Measurements from ENCODE around the gene CAV1.

The CAV1 gene

DNA sequence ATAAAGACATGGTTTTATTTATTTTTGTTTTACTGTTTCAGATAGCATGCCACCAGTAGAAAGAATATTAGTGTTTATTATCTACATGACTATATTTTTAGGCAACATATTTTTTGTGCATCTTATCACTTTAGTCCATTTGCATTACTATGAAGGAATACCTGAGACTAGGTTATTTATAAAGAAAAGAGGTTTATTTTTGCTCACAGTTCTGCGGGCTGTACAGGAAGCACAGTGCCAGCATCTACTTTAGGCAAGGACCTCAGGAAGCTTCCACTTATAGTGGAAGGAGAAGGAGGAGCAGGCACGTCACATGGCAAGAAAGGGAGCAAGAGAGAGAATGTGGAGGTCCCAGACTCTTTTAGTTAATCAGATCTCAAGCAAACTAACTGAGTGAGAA, 19.6 kb upstream of the CAV1 start:
- no peak for DNase-seq

DNA sequence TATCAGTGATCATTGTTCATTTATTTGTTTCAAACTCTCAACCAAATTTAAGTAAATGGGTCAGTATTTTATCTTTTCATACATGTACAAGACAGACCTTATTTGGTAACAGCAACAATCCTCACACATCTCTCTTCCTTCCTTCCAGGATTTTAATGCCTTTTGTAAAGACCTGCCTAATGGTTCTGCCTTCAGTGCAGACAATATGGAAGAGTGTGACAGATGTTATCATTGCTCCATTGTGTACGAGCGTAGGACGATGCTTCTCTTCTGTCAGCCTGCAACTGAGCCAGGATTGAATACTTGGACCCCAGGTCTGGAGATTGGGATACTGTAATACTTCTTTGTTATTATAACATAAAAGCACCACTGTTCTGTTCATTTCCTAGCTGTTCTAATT, 19.0 kb upstream of the CAV1 start:
- DNase-seq, result no peak

DNA sequence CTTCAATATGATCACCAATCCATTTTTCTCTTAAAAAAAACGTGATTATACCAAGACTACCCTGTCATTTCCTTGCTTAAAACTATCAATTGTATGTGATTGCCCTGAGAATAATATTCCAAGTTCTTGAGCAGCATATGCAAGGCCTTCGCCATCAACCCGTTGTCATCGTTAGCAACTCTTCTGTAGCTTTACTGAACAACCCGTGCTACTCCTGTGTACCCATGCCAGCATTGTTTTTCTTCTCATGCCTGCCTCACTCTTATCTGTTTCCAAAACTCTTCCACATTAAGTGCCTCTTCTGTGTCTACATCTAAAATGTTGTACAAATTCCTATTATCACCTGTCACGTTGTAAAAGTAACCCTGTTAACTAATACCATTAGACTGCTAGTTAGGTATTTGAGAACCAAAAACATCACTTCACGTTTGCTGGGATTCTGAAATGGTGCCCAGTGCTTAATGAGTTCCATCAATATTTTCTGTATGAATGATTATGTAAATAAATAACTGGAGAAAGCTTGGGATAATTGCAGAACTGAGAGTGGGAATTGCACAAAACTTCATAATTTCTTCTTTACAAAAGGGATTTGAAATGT, 14.8 kb upstream of the CAV1 start:
- DNase-seq, result no peak

DNA sequence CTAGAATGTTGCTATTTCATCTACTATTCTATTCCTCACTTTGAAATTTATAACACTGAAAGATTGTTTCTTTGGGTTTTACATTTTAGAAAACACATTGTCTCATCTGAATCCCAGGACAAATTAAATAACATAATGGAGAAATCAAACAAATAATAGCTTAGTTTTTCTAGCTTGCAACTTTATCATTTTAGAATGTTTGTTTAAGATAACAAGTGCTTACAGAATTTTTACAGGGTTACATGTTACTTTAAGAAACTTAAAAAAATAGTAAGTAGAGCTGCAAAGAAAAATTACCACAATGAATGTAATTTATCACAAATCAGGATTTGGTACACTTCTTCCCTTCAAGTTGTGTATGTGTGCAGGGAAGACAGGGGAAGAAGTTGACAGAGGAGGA, 14.0 kb upstream of the CAV1 start:
- no peak for DNase-seq

DNA sequence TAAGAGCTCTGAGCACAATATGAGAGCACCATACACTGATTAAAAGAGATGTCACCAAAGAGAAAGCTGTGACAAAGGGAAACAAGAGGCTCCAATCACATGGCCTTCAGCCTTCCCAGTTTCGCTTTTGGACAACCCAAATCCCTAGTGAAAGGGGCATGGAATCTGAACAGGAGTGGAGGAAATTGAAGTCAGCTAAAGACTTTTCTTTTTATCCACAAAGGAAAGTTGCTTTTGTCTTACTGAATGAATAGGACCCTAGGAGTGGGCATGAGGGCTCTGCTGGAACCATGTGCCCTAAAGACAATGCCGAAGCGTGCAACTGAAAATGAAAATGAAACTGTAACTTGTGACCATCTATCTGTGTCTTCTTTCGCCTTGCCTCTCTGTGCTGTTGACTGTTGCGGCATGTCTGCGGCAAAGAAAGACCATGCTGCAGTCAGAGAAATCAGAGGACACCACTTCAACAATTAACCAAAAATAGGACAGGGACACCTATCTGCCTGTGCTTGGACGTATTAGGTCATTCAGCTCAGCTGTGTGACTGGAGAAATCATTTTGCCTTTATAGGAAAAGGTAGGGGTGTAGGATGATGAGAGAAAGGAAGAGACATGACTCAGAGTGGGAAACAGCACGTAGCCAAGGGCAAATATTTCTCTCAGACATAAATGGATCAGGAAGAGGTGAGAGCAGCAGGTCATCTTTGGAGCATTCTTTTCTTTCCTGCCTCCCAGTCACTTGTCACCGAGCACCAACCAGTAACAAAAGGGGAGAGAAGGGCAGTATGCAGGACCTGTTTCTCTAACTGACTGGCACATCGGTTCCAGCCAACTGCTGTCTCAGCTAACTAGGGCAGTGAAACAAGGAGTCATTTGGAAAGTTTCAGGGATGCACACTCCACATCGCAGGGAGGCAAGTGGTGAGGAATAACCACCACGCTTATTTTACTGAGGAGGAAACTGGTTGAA, 13.0 kb upstream of the CAV1 start:
- DNase-seq, result peak; percentile 50 to 61

DNA sequence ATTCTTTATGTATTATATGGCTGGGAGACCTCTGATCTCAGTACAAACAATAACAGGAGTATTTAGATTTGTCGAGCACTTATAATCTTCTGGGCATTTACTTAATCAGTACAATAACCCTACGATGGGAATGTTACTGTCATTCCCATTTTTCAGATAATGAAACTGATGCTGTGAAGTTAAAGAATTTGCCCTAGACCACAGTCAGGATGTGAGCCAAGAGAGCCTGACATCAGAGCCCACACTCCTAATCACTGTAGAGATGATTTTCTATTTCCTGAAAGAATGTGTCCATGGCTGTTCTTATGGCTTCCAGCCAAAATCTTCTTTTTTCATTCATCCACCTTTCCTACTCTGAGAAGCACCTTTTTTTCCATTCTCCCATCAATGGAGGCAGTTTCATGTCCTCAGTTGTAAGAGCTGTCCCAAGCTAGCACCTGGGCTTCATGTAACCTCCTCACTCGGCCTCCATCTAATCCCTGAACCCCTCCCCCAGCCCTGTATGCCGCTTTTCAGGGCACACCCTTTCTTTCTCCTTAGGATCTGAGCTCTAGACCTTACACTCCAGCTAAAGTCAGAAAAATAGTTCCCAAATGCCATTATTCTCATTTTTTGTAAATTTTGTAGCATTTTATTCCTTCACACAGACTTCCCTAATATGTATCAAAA, 12.2 kb upstream of the CAV1 start:
- no peak for DNase-seq

DNA sequence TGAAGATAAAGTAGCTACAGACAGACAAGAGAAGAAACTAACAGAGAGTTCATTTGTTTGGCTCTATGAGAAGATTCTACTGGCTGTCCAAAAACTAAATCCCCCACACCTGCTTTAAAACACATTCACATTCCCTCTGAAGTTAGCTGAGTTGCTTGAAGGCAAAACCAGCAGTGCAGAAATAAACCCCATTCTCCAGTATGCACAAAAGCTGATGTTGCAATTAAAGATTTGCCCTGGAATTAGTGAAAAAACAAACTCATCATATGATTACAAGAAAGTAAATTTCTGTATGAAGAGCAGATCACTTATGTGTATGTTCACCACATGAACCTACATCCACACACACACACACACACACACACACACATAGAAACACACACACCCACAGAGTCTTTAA, 9.3 kb upstream of the CAV1 start:
- no peak for DNase-seq

DNA sequence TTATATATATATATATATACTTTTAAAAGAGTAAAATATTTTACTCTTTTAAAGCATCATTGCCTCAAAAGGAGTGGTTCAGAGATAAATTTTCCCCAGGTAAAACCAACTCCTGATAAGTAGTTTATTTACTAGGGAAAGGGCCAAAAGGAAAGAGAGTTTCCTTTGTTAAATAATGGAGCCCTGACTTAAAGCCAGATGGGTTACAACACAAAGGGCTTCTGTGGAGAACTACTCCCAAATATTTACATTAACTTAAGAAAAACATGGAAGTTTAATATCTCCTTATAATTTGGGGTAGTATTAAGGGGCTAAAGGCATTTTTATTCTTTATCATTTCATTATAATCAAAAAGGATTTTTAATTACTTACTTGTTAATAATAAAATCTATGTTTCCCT, 8.5 kb upstream of the CAV1 start:
- no peak for DNase-seq

DNA sequence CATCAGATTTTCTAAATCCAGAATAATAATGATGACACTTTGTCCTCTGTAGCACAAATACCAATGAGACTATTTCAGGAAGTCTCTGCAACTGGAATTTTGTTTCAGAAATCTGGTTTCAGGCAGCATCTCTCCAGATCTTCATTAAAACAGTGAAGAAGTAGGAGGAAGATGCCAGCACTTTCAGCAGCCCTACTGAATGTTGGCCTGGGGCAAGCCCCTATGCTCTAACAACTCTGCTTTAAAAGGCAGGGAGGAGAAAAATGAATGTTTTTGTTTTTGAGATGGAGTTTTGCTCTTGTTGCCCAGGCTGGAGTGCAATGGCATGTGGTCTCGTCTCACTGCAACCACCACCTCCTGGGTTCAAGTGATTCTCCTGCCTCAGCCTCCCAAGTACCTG, 7.2 kb upstream of the CAV1 start:
- no peak for DNase-seq

DNA sequence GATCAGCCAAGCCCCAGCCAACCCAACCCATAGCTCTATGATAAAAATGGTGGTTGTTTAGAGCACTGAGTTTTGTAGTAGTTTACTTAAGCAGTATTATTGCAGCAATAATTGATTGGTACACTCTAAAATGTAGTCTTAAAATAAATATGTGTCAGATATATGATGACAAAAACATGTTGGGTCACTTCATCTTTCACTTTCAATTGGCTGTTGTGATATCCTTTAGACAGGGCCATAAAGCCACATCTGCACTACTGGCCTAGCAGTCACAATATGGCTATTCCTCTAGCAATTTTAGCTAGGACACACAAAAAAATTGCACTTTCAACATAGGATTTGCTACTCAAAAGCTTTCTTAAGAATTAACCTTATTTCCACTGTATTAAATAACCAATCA, 5.9 kb upstream of the CAV1 start:
- no peak for DNase-seq

DNA sequence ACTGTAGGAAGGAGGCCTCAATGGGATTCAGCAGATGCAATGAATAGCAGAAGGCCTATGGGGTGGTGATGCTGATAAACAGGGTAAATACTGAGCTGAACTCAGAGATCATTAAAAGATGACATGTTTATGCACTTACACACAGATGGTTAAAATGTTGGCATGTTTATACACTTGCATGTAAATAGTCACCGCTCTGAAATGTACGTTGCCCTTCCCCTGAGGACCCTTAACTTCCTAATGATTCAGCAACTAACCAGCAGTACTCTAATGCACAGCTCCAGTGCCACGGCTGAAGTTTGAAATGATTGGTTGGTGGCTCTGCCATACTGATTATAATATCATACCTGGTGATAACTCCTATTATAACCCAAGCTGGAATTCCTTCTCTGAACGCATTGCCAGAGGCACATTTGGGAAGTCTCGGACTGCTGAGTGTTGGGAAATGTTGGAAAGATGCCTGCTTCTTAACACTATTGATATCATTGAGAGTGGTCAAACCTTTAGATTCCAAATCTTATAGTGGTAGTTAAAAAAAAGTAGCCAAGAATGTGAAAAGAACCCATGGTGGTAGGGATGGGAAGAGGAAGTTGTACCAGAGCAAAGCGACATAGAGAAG, 3.7 kb upstream of the CAV1 start:
- no peak for DNase-seq

DNA sequence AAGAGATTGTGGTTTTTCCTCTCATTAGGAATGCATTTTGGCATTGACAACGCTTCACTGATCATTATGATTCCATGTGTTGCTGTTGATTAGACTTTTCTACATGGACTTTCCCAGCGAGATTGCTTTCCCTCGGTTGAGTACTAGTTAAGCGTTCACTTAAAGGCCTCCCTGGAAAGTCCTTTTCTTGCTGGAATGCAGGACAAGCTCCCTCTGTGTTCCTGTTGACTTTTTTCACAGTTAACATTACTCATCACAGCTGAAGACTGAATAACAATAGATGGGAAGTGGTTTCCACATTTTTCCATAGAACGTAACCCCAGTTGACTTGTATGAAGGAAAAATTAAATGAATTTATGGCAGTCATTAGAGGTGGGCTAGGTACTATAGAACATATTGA, 2.6 kb upstream of the CAV1 start:
- no peak for DNase-seq

DNA sequence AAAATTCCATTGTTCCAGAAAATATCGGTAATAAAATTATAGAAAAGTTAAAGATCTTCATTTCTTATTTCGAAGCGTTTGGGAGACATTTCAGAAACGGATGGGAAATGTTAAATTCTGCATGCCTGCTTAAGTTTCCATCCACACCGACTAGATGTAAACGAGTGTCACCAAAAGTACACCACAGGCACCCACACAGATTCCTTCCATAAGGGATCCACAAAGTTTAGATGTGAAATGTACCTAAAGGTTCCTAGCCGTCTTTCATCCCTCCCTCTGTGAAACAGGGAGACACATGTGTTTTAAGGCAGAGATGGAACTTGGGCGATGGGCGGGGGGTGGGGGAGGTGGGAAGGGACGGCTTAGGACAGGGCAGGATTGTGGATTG, 621 bp upstream of the CAV1 start:
- no peak for DNase-seq

DNA sequence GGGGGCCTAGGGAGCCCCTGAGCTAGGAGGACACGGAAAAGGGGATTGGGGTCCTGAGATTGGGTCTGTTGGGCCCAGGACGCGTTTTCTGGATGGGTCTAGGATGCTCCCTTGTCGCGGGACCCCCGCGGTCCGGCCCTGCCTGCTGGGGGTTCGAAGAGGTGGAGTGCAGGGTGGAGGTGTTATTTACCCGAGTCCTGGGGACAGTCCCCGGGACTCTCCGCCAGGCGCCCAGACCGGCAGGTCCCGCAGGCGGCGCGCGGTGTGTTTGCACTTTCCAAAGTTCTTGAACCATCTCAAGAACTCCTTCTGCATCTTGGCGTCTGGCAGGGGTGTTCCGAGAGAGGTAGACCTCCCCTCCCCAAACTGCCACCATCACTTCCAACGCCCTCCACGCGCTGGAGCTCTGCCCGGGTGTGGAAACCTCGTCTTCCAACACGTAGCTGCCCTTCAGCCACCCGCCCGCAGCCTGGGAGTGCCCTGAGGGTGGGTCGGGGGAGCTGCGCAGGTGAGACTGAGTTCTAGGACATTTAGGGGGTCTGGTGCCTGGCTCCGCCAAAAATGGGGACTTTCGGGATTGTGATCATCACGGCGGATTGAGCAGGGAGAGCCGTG, 569 bp downstream of the CAV1 start:
- DNase-seq, result no peak

DNA sequence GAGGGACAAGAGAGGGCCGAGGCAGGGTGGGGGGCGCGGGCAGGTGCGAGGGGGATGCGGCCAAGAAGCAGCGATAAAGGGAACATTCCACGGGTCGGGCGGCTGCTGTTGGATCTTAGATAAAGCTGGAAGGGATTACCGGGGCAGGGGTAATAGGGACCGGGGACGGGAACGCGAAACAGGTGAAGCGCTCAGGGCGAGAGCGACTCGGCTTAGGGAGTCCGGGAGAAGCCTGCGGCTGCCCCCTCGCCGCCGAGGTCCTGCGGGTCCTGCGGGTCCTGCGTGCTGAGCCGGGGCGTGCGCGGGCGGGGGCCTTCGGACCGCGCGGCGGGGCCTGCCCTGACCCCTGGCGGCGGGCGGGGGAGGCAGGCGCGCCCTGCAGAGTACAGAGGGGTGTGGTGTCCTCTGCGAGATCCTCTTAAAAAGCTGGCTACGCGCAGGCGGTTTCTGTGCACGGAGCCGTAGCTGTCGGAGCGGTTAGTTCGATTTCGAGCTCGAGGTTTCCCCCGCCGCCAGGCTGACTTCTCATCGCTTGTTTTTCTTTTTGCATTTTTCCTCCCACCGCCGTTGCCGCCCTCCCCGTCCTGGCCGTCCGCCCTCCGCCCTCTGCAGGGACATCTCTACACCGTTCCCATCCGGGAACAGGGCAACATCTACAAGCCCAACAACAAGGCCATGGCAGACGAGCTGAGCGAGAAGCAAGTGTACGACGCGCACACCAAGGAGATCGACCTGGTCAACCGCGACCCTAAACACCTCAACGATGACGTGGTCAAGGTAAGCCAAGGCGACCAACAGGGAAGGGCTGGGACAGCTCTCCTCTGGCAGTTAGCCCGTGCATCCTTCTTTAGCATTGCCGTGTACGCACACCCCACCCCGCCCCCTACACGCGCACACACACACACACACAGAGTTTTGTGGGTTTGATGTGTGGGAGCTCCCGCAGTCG, 1.4 kb downstream of the CAV1 start:
- DNase-seq, result no peak

DNA sequence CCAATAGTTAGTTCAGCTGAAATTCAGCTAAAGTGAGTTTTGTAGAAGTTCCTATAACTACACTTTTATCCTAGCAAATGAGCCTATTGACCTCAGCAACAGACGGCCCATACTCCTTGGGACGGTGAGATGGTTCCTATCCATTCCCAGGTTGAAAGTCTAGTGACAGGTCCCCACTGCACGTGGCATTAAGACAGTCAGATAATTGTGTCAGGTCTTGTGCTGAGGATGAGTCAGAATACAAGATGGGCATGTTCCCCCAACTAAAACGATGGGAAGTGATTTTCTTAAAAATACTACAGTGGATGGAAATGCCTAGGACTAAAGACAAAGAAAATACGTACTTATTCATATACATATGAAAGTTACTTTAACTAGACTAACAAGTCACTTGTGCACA, 2.1 kb downstream of the CAV1 start:
- DNase-seq, result no peak

DNA sequence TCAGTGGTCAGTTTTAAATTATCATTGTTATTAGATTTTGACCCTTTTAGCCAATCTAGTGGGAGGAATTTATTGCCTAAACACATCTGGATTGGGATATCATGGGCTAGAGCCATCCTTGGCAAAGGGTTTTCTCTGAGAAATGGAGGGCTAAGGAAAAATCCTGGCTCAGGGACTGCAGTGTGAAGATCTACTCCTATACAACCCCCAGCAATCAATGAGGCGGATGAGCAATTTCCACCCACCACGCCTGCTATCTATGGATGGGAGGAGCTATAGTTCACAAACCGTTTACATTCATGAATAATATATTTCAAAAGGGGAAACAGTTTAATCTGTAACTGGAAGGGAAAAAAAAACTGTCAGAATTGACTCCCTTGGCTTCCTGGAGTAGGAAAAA, 2.7 kb downstream of the CAV1 start:
- DNase-seq, result no peak

DNA sequence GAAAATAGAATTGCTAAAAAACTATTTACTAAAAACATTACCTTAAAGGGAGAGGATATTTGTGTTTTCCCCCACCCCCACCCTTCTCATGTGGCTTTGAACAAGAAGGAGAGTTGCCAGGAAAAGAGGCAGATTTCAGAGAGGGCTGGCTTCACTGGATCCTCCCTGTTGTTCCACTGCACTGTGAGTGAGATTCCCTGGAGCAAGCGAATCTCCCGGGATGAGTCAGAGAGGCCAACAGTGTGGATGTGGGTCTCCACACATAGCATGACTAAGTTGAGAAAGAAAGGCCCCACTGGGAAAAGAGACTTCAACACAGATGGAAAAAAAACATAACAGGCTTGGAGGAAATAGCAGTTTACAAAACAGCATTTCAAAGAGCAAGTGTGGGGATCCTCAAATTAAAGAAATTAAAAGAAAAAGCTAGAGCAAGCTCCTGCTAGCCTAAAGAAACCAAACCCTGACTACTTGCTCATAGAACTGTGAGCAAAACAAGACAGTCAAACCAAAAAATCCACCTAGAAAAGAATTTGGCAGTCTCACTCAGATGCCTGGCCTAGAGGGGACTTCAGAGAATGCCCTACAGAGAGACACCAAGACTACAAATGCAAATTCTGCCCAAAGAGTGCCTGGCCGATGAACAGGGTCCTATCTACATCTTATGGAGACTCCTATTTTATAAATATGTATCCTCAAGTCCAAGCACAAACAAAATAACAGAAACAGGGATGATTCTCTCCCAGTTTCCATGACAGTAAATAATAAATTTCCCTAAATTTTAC, 3.4 kb downstream of the CAV1 start:
- no peak for DNase-seq

DNA sequence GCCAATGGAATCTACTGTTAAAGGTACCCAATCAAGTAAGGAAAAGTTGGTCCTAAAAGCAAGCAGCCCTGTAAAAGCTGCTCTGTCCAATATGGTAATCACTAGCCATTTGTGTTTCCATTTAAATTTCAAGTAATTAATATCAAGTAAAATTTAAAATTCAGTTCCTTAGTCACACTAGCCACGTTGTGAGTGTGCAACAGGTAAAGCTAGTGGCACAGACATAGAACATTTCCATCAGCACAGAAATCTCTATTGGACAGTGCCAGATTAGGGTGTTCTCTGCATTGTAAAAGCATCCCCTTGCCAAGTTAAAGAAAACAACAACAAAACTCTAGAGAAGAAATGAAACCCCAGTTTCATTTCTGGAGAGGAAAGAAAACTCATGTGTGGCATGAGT, 4.4 kb downstream of the CAV1 start:
- no peak for DNase-seq

DNA sequence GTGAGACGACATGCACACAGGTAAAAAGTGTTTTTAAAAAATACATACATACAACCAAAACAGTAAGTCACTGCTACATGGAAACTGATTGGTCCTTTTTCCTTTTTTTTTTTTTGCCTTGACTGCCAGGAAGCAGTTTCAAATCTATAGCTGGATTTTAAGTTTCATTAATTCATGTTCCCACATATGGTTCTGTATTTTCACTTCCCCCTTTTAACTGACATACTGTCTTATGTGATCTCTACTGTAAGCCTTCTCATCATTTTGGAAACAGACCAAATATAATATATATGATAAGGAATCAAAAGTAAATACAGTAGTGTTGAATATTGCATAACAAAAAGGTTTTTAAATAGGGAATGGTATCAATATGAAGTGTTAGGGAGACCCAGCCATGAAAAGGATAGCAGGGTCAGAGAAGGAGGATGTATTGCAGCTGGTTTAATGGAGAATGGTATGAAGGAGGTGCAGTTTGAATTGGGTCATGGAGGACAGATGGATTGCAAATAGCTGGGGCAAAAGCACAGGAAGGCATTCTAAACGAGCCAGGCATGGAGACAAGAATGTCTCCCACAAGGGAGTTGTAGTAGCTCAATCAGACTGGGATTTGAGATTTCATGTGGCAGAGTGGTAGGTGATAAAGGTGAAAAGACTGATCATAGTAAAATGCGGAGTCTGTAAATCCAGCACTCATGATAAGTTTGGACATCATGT, 5.4 kb downstream of the CAV1 start:
- no peak for DNase-seq

Data from AML-193 (cell line).